ENCODE measurements around the gene EAF1.

GRCh38 chr3:15429080-15429479 lies 1.7 kb downstream of the EAF1 start:
- TF ChIP-seq POLR2AphosphoS5 (IDR thresholded peaks at IDR 0.05), result no peak
- no peak for TF ChIP-seq CTCF (IDR thresholded peaks at IDR 0.05)
